Activated CD4-positive, CD25-positive, alpha-beta regulatory T cell treated with anti-CD3 and anti-CD28 coated beads, Interleukin-2, amount 50 U/mL, for 16 hours (primary cell): Measurements from ENCODE around the gene FZD10.

ENCODE experiments used
- DNase-seq: peaks from one replicate; pipeline ENCODE4 v3.0.0-alpha.2; 2020; ENCODE audit warnings: low read depth, low spot score

FZD10 gene

DNA sequence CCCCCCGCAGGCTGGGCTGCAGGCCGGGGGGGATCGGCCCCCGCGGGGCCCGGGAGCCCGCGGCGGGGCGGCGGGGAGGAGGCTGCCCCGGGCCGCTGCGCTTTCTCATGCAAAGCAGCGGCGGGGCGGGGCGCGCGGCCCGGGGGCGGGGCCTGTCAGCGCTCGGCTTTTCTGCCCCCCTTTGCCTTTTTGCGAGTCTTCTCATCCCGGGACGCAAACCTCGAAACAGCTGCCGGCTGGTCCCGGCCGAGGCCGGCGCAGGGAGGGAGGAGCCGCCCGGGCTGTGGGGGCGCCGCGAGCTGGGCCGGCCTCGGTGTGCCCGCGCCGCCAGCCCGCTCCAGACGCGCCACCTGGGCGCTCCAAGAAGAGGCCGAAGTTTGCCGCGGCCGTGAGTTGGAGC lies at the start of gene FZD10:
Gene FZD10, plus strand, starts transcription at position 198 of the 400 bp plus-strand sequence. CDS start 479 bp downstream, outside the sequence.
- no peak for DNase-seq

GRCh38 chr12:130114952-130115351 lies 47.3 kb upstream of the FZD10 start:
- no peak for DNase-seq

DNA sequence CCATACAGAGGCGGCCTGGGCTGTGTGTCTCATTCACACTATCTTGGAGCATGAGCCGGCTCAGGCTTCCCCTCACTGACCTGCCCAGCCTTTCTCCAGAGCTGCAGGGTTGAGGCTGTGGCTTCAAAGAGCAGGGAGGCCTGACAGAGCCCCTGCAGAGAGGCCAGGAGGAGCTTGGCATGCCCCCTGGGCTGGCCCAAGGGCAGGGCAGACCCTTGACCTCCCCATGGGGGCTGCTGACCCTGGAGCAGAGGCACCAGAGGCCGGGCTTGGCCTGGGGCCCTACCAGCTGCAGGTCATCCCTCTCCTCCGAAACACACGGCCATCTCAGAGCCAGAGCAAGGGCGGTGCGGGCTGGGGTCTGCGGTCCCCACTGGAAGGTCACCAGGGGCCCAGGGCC lies 46.6 kb upstream of the FZD10 start:
- DNase-seq: no peak

DNA sequence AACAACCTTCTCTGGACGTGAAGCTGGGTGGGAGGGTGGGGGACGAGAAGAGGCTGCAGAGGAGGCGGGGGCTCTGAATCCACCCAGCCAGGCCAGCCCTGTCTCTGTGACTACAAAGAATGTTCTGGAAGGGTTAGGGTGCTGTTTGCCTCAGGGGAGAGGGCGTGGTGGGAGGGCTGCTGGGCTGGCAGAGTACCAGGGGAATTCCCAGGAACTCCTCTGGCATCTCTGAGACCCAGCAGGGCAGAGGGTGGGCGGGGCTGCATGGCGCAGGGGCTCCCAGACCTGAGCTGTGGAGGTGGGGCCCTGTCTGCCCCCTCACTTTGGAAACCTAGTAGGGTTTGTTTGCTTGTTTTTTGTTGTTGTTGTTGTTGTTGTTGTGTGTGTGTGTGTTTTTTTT lies 45.5 kb upstream of the FZD10 start:
- DNase-seq: no peak

- no peak for DNase-seq
Measured at GRCh38 chr12:130117233-130117632, 45.0 kb upstream of the FZD10 start.

- DNase-seq: no peak
Measured at GRCh38 chr12:130117701-130118100, 44.6 kb upstream of the FZD10 start.

GRCh38 chr12:130118181-130118580 lies 44.1 kb upstream of the FZD10 start:
- DNase-seq: no peak

DNA sequence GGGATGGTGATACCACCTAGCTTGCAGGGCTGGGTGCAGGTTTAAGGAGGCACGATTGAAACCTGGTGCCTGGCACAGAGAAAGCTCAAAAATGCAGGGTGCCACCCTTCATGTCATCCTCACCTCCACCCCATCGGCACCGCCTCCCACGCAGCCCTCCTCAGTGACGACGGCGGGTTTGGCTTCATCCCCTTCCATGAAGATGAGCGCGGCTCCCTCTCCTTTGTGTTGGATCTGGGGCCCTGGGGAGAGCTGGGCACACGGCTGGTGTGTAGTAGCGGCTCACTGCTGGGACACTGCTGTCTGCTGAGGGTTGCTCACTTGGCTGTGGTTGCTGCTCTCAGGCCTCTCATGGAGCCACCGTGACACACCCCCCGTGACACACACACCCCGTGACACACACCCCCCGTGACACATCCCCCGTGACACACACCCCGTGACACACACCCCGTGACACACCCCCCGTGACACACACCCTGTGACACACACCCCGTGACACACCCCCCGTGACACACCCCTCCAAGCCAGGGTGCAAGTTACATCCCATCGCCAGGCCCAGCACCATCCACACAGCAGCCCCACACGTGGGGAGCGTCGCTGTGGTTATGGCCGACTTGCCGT lies 42.9 kb upstream of the FZD10 start:
- DNase-seq: no peak

DNA sequence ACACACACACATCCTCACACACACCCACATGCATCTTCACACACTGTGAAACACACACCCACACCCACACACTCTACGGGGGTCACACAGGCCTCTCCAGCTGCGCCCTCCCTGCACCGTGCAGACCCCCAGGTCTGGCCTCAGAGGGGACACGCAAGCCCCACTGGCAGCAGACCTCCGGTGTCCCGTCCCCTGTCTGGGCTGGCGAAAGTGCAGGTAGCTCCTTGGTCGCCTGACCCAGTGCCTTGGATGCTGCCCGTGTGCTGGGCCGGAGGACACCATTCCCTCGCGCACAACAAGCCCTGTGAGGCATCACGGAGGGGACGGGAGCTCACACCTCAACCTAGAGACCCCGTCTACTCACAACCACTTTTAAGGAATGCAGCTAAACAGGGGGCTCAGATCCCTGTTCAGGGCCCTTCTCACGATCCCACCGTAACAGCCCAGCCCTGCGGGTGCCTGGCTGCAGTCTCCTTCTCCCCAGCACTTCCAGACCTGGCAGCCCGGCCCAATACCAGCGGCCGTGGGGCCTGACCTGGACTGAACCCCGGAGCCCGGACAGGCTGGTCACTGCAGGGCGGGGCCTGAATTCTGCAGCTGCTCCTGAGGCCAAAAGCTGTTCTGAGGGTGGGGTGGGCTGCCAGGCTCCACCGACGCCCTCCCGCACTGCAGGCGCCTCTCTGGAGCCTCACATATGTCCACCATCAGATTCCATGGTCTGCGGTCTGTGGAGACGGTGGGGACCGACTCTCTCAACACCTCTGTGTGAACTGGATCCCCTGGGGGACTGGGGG lies 42.1 kb upstream of the FZD10 start:
- no peak for DNase-seq

DNA sequence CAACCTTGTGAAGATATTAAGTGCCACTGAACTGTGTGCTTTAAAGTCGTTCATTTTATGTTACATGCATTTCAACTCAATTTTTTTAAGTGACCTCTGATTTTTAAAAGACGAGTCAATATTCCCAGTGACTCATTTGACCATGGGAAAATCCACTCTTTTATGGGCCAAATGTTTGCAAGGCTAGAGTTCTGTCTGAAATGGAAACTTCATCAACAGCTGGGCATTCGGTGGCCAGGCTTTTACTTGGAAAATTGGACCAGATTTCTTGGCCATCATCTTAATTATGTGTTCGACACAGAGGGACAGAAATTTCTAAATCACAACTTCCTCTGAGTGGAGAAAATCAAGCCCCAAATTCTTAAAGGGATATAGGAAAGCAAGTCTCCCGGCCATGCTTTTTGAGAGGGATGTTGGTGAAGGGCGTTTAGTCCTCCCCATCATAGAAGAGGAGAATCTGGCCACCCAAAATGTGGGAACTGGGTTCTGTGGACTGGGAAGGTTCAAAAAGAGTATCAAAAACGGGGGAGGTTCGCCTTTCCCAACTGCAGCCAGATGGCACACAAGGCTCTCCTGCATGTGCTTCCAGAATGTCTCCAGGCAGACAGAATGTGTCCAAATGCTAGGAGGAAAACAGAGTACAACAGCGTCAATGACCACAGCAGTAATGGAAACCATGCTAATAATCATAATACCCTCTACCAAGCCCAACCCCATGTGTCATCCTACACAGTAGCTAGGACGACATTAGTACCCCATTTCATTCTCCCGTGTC lies 40.9 kb upstream of the FZD10 start:
- no peak for DNase-seq

DNA sequence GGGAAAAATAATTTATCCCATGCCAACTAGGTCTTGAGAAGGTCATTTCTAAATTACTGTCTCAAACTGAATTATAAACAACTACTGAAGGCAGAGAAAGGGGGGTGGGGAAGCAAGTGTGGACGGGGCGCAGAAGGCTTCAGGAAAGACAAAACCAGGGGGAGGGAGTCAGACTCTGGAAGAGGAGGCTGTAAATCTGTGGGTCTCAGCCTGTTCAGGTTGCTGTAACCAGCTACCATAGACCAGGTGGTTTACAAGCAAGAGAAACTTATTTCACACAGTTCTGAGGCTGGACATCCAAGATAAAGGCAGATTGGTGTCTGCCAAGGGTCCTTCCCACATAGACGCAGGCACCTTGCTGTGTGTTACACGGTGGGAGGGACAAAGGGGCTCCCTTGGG lies 39.9 kb upstream of the FZD10 start:
- no peak for DNase-seq

- DNase-seq: no peak
Measured at GRCh38 chr12:130124106-130124505, 38.2 kb upstream of the FZD10 start.

GRCh38 chr12:130124605-130125244 lies 37.5 kb upstream of the FZD10 start:
- DNase-seq: no peak

DNA sequence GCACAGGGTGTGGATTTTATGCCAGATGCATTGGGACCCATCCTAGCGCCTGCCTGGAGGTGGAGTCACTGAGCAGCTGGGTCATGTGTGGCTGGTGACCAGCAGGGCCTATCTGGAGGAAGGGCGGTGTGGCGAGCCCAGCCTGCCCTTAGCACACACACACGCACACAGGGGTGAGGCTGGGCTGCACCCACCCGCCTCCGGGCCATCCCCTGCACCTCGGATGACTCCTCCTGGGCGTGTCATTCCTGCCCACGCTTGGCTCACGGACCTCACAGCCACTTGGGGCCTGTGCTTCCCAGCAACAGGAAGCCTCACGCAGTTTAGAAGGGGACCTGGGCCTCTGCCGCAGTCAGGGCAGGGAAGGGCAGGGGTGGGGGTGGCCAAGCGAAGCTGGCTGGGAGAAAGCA lies 36.2 kb upstream of the FZD10 start:
- DNase-seq: no peak

DNA sequence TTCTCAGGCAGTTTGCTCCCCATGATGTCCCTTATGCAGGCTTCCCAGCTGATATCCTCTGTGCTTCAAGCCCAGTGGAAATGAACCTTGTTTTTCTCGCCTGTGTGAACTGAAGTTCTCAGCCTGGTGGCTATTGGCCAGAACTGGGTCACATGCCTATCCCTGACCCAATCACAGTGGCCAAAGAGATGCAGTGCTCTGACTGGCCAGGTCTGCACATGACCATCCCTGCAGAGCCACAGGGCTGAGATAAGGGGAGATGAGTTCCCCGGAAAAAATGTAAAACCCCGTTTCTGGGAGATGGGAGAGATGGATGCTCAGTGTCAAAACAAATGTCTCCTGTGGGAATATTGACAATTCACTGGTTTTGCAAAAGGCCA lies 34.7 kb upstream of the FZD10 start:
- DNase-seq: no peak

DNA sequence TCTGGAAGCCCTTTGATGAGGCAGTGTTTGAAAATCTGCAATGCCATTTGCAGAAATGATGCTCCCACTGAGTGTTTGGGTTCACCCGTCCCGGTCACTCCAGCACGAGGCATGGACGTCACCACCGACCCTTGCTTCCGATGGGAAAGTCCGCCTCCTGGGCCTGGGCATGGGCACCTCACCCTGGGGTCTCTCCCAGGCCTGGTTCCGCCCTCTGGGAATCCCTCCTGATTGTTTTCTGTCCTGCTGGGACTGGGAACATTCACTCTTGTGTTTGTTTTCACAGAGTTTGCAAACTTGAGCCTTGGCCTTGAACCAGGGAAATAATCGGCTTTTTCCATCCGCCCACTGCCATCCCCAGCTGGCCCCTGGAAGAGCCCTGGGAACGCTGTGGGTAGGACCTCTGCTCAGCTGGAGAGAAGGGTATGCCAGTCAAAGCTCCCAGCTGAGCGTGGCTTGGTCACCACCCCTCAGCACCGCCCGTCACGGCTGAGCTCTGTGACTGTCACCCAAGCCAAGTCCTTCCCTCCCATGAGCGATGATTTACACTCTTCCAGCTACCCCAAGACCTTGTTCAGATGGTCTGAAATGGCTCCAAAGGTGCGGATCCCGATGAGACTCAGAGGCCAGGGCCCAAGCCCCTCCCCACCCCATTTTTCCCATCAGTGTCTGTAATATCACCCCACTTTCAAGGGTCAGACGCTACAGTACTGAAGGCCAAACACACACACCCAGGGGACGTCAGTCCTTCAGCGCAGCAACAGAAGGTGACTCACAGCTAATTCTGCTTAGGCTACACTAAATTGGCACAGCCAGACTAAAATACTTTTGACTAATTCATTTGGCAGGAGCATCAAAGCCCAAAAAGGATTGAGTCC lies 34.1 kb upstream of the FZD10 start:
- DNase-seq: no peak

DNA sequence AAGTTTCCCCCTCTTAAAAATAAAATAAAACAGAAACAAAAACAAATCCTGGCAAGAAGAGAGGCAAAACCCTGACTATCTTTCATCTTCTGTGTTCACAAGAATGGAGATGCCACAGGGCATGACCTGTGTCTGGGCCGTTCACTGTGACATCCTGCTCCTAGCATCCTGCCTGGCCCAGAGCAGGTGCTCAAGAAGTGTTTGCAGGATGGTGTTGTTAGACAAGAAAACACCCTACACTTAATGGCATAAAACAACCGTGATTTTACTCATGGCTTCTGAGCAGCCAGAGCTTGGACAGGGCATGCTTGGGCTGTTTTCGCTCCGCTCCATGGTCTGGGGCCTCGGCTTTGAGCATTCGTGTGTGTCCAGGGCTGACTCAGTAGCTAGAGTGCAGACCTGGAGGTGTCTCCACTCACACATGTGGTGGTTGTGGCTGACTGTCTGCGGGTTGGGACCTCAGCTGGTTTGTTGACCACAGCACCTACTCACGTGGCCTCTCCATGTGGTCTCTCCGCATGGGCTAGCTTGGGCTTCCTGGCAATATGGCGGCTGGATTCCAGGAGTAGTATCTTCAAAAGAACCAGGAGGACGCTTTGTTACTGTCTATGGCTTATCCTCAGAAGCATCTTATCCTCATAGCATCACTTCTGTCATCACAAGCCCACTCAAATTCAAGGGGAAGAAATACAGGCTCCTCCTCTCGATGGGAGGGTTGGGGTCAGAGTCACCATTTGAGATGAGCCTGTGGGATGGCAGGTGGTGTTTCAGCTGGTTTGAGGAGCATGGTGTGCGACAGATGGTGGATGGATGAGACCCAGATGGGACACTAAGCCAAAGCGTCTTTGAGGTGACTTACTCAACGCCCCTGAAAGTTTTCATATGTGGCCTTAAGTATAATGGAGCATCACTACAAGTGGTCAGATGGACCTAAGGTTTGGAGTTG lies 33.2 kb upstream of the FZD10 start:
- no peak for DNase-seq

DNA sequence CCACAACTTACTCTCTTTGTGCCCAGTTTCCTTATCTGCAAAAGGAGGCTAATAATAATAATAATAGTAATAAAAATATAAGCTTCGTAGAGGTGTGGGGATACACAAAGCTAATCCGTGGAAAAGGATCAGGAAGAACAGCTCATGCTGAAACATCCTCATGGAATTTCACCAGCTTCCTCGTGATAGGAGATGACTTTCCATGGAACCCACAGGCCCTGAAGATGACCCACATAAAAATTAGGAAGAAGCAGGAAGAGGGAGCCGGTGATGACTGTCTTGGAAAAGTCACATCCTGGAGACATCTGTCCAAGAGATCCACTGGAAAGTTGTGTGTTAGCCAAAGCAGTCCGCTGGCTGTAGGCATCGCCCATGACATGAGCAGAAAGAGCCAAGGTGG lies 31.9 kb upstream of the FZD10 start:
- no peak for DNase-seq

DNA sequence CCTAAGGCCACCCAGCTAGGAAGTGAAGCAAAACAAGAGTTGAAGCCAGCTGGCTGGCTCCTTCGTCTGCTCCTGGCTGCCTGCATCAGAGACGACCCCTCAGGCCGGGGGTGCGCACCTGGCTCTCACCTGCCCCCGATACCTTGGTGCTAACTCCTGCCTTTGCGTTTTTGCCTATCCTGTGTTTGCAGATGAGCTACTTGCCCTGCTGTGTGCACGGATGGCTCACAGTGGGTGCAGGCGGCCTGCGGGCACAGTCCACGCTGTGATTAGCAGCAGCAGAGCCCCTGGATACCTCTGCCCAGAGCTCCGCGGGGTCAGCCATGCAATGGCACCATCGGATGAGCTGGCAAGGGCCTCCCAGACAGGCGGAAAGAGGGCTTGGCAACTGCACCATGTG lies 31.2 kb upstream of the FZD10 start:
- DNase-seq: no peak

- no peak for DNase-seq
Measured at GRCh38 chr12:130131801-130132200, 30.5 kb upstream of the FZD10 start.
